ENCODE measurements around the gene ARFRP1. TPM values are rescaled to one million over a fixed set of nuclear protein-coding genes. Genes with fewer than 3 reads are reported as not detected.

The ARFRP1 gene
- total RNA-seq, 4 donors from 2014 or later: 43.6 to 52.1 (median 46.7) TPM

- Histone ChIP-seq H3K9me3 (no peaks in the 10 kb centered on the region), H3K4me3 (replicated peaks in 1 of 3) (no peak overlapping the region), H3K4me1 (peaks cover 27 to 36% of the 10 kb centered on the region in 2 donors), H3K27ac (no peak overlapping the region), H3K27me3 (no peaks in the 10 kb centered on the region), H3K36me3 (peaks cover 0 to 4% of the 10 kb centered on the region in 2 donors)
- TF ChIP-seq CTCF (IDR thresholded peaks at IDR 0.05): no peak
- no peak for TF ChIP-seq POLR2A (IDR thresholded peaks at IDR 0.05)
- WGBS, 2 donors: 80 to 92% methylated on average over 3 of the region's 3 CpGs
- DNase-seq: no peak
- intact Hi-C loops (cut with DNase I): no loop called here
These were observed 51.3 kb downstream of the ARFRP1 start for GRCh38 chr20:63656451-63656850.

GRCh38 chr20:63655249-63655648 lies 52.5 kb downstream of the ARFRP1 start:
- no peak for DNase-seq
- intact Hi-C loops (cut with DNase I): no loop called here

GRCh38 chr20:63653974-63654668 lies 53.7 kb downstream of the ARFRP1 start:
- H3K27ac ChIP-seq: peak overlapping the region; percentile 30 to 74 (median 65)
- peak overlapping the region in 1 of 3 donors; percentile 71 for H3K4me3 ChIP-seq (replicated peaks in 1 of 3)
- H3K36me3 ChIP-seq: no peaks in the 10 kb centered on the region
- intact Hi-C loops (cut with DNase I): no loop called here
- 58 to 78% methylated on average over 9 to 14 of the region's 15 CpGs for WGBS, 2 donors
- TF ChIP-seq POLR2A (IDR thresholded peaks at IDR 0.05) (no peak), CTCF (IDR thresholded peaks at IDR 0.05) (no peak)
- no peaks in the 10 kb centered on the region for H3K9me3 ChIP-seq
- no peaks in the 10 kb centered on the region for H3K27me3 ChIP-seq
- no peak for DNase-seq
- H3K4me1 ChIP-seq: peaks cover 23 to 36% of the 10 kb centered on the region in 2 donors

More at GRCh38 chr20:63655249-63655648, 52.5 kb downstream of the ARFRP1 start:
- no peak overlapping the region for H3K27ac ChIP-seq
- H3K27me3 ChIP-seq: no peaks in the 10 kb centered on the region
- H3K4me3 ChIP-seq (replicated peaks in 1 of 3): no peak overlapping the region
- no peaks in the 10 kb centered on the region for H3K9me3 ChIP-seq
- no peak for TF ChIP-seq CTCF (IDR thresholded peaks at IDR 0.05)
- WGBS, 2 donors: 89 to 92% methylated on average over 3 to 4 of the region's 4 CpGs
- no peaks in the 10 kb centered on the region for H3K36me3 ChIP-seq
- peaks cover 27 to 40% of the 10 kb centered on the region in 2 donors for H3K4me1 ChIP-seq

- Histone ChIP-seq H3K4me1 (peaks cover 19 to 32% of the 10 kb centered on the region in 2 donors), H3K27ac (peak within 1 kb of the TSS; percentile 30 to 74 (median 65)), H3K27me3 (no peaks in the 10 kb centered on the region), H3K4me3 (replicated peaks in 1 of 3) (peak within 1 kb of the TSS; percentile 32 to 71 (median 65)), H3K36me3 (no peaks in the 10 kb centered on the region), H3K9me3 (no peaks in the 10 kb centered on the region)
- WGBS, 2 donors: 0% methylated on average over 9 to 16 of the region's 73 CpGs
- TF ChIP-seq POLR2A (IDR thresholded peaks at IDR 0.05) (peak in 1 of 2 donors; percentile 53), CTCF (IDR thresholded peaks at IDR 0.05) (no peak)
- intact Hi-C loops (cut with DNase I): no loop called here
- DNase-seq: peak; percentile 96
These were observed 54.5 kb downstream of the ARFRP1 start, which contains the start of gene STMN3 for GRCh38 chr20:63653041-63653973. STMN3 (minus strand) TSS chr20:63653424; CDS start chr20:63653345, 79 bp downstream.
